Muscle of arm (tissue), 12 donors: ENCODE results near the gene TMEM185B. TPM values are rescaled to one million over a fixed set of nuclear protein-coding genes. Genes with fewer than 3 reads are reported as not detected.

Experiments used
- polyA plus RNA-seq, 12 donors: library from polyadenylated mRNA; unstranded; fragments of 120-200 nt; gene quantifications; one replicate each; pipeline ENCODE4 v1.2.1, GENCODE V29; 2013; ENCODE audit not compliant: insufficient read length in 12 of 12

Gene TMEM185B
- polyA plus RNA-seq, 12 donors, result 12.6 to 19.0 (median 15.0) TPM; not detected in 1

Other genes starting within 250 kb of the TMEM185B start
- 10 to 100 TPM in 11 of 12 donors, not detected in 1; 11.2 to 20.3 (median 15.7) TPM for gene EPB41L5, start 210.3 kb downstream of the TMEM185B start, polyA plus RNA-seq
- gene RALB, start 29.5 kb upstream of the TMEM185B start, polyA plus RNA-seq, result 10 to 100 TPM in 11 of 12 donors, not detected in 1; 47.5 to 87.9 (median 57.3) TPM
- gene INHBB, start 122.7 kb upstream of the TMEM185B start, polyA plus RNA-seq, result 1 to 10 TPM in 4 of 12 donors, under 1 TPM in 6, not detected in 2; 0.48 to 1.5 (median 0.91) TPM